H9 (cell line): ENCODE results near the gene SEC16B. TPM values are rescaled to one million over a fixed set of nuclear protein-coding genes. Genes with fewer than 3 reads are reported as not detected.

Experiments
- DNase-seq: peaks from one replicate; pipeline ENCODE4 v3.0.0-alpha.2; 2017
- H2AFZ ChIP-seq: one replicate; pipeline ENCODE4 v1.6.1; 2013; ENCODE audit warnings: mild to moderate bottlenecking, low read length, control low read depth, moderate library complexity
- H2AK5ac ChIP-seq: 2 replicates; pipeline ENCODE4 v1.6.1; 2013; ENCODE audit warnings: low read length, control low read depth, mixed read lengths; ENCODE audit not compliant: insufficient read length
- H2BK120ac ChIP-seq: one replicate; pipeline ENCODE4 v1.6.1; 2013; ENCODE audit warnings: low read depth, mild to moderate bottlenecking, low read length, control low read depth, inconsistent platforms; ENCODE audit not compliant: poor library complexity, severe bottlenecking
- H2BK12ac ChIP-seq: 2 replicates; pipeline ENCODE4 v1.6.1; 2013; ENCODE audit warnings: low read length, control low read depth, mixed read lengths, low read depth; ENCODE audit not compliant: insufficient read length
- H2BK15ac ChIP-seq: 2 replicates; pipeline ENCODE4 v1.6.1; 2013; ENCODE audit warnings: low read depth, low read length, control low read depth
- H2BK20ac ChIP-seq: one replicate; pipeline ENCODE4 v1.6.1; 2013; ENCODE audit warnings: low read depth, mild to moderate bottlenecking, low read length, control low read depth, inconsistent platforms; ENCODE audit not compliant: poor library complexity, severe bottlenecking
- H2BK5ac ChIP-seq: 2 replicates; pipeline ENCODE4 v1.6.1; 2013; ENCODE audit warnings: low read length, control low read depth, mixed read lengths; ENCODE audit not compliant: insufficient read length
- H3K14ac ChIP-seq: 2 replicates; pipeline ENCODE4 v1.6.1; 2013; ENCODE audit warnings: low read length, control low read depth; ENCODE audit not compliant: insufficient read depth
- H3K18ac ChIP-seq: 2 replicates; pipeline ENCODE4 v1.6.1; 2013; ENCODE audit warnings: low read depth, mild to moderate bottlenecking, mixed read lengths, low read length, control low read depth; ENCODE audit not compliant: insufficient read length
- H3K23ac ChIP-seq: 2 replicates; pipeline ENCODE4 v1.6.1; 2013; ENCODE audit warnings: low read length, control low read depth, mixed read lengths, low read depth; ENCODE audit not compliant: insufficient read length
- H3K23me2 ChIP-seq: 2 replicates; pipeline ENCODE4 v1.6.1; 2013; ENCODE audit warnings: low read depth, mild to moderate bottlenecking, mixed read lengths, low read length, control low read depth; ENCODE audit not compliant: insufficient read length, poor library complexity, severe bottlenecking
- H3K27ac ChIP-seq: 2 replicates; pipeline ENCODE4 v1.5.1; 2013; ENCODE audit warnings: low read length, control low read depth, mixed read lengths, low read depth; ENCODE audit not compliant: insufficient read length
- H3K27me3 ChIP-seq: 2 replicates; pipeline ENCODE4 v1.6.1; 2013; ENCODE audit warnings: low read length, control low read depth, inconsistent platforms; ENCODE audit not compliant: insufficient read depth
- H3K4ac ChIP-seq: 2 replicates; pipeline ENCODE4 v1.6.1; 2013; ENCODE audit warnings: low read depth, mild to moderate bottlenecking, control low read depth, inconsistent platforms, low read length, moderate library complexity
- H3K4me1 ChIP-seq: 2 replicates; pipeline ENCODE4 v1.6.1; 2013; ENCODE audit warnings: low read length, control low read depth, inconsistent platforms; ENCODE audit not compliant: insufficient read depth
- H3K4me2 ChIP-seq: 2 replicates; pipeline ENCODE4 v1.6.1; 2013; ENCODE audit warnings: low read length, control low read depth, mixed read lengths; ENCODE audit not compliant: insufficient read length, insufficient read depth
- H3K56ac ChIP-seq: 2 replicates; pipeline ENCODE4 v1.6.1; 2013; ENCODE audit warnings: low read depth, mild to moderate bottlenecking, mixed read lengths, low read length, control low read depth; ENCODE audit not compliant: insufficient read length
- H3K79me1 ChIP-seq: 2 replicates; pipeline ENCODE4 v1.6.1; 2013; ENCODE audit warnings: low read depth, mild to moderate bottlenecking, moderate library complexity, low read length, control low read depth, inconsistent platforms; ENCODE audit not compliant: insufficient read depth, poor library complexity, severe bottlenecking
- H3K79me2 ChIP-seq: 2 replicates; pipeline ENCODE4 v1.6.1; 2013; ENCODE audit warnings: low read length, control low read depth, inconsistent platforms; ENCODE audit not compliant: insufficient read depth
- H3K9ac ChIP-seq: 2 replicates; pipeline ENCODE4 v1.6.1; 2013; ENCODE audit warnings: low read length, control low read depth, mixed read lengths; ENCODE audit not compliant: insufficient read length; ENCODE audit errors: extremely low read depth
- H3K9me3 ChIP-seq: one replicate; pipeline ENCODE4 v1.6.1; 2013; ENCODE audit warnings: low read depth, low read length, inconsistent platforms; ENCODE audit not compliant: control insufficient read depth
- H3T11ph ChIP-seq: one replicate; pipeline ENCODE4 v1.6.1; 2013; ENCODE audit warnings: mild to moderate bottlenecking, low read length, control low read depth, inconsistent platforms
- H4K20me1 ChIP-seq: one replicate; pipeline ENCODE4 v1.6.1; 2013; ENCODE audit not compliant: control insufficient read depth, insufficient read length, insufficient read depth
- H4K5ac ChIP-seq: 2 replicates; pipeline ENCODE4 v1.6.1; 2013; ENCODE audit warnings: low read depth, mild to moderate bottlenecking, mixed read lengths, low read length, control low read depth; ENCODE audit not compliant: insufficient read length
- H4K8ac ChIP-seq: replicated peaks from 2 replicates; pipeline ENCODE4 v1.6.1; 2013; ENCODE audit warnings: low read length, control low read depth, mixed read lengths, low read depth; ENCODE audit not compliant: insufficient read length
- H4K91ac ChIP-seq: 2 replicates; pipeline ENCODE4 v1.6.1; 2013; ENCODE audit warnings: low read depth, mild to moderate bottlenecking, moderate library complexity, mixed read lengths, low read length, control low read depth; ENCODE audit not compliant: insufficient read length
- H3K27ac Mint-ChIP-seq, 3 experiments: 2 replicates in 2 of 3; 3 replicates in 1 of 3; pipeline ENCODE4 v1.8.0; 2020 to 2021; ENCODE audit warnings: mixed read lengths in 3 of 3, mild to moderate bottlenecking in 1 of 3, moderate library complexity in 1 of 3
- H3K27me3 Mint-ChIP-seq: 2 replicates; pipeline ENCODE4 v1.8.0; 2021; ENCODE audit warnings: low read depth, mild to moderate bottlenecking, moderate library complexity, mixed read lengths
- H3K36me3 Mint-ChIP-seq, 3 experiments: 2 replicates in 2 of 3; 3 replicates in 1 of 3; pipeline ENCODE4 v1.8.0; 2020 to 2021; ENCODE audit warnings: low read depth in 3 of 3, mixed read lengths in 3 of 3; ENCODE audit not compliant: insufficient read depth in 1 of 3
- H3K4me1 Mint-ChIP-seq, 2 experiments: 2 replicates each; pipeline ENCODE4 v1.8.0; 2020; ENCODE audit warnings: mixed read lengths in 2 of 2
- H3K4me3 Mint-ChIP-seq, 2 experiments: 2 replicates in 1 of 2; 3 replicates in 1 of 2; pipeline ENCODE4 v1.8.0; 2020 to 2021; ENCODE audit warnings: mild to moderate bottlenecking in 2 of 2, mixed read lengths in 2 of 2, moderate library complexity in 1 of 2
- H3K9me3 Mint-ChIP-seq, 2 experiments: 2 replicates in 1 of 2; 3 replicates in 1 of 2; pipeline ENCODE4 v1.8.0; 2020; ENCODE audit warnings: mild to moderate bottlenecking in 2 of 2, mixed read lengths in 2 of 2, moderate library complexity in 1 of 2
- CTCF ChIP-seq: fragments of 200-600 bp; sonication (generic); conservative IDR thresholded peaks from 3 replicates; pipeline ENCODE4 v1.8.0; 2021; ENCODE audit warnings: antibody characterized with exemption, mild to moderate bottlenecking
- WGBS: extraction: QIAGEN DNeasy Blood & Tissue Kit; methylation state at CpG from one replicate; pipeline ENCODE4 v1.1.7; 2013; ENCODE audit warnings: missing lambda C conversion rate, low lambda C conversion rate, mixed read lengths; ENCODE audit not compliant: insufficient read length; ENCODE audit errors: extremely low coverage; 5-methylcytosine and 5-hydroxymethylcytosine counted together
- total RNA-seq: library from RNA; stranded (reverse); gene quantifications from 2 replicates; pipeline ENCODE4 v1.2.1, GENCODE V29; 2021

The SEC16B gene
- total RNA-seq, 1 experiment from 2014 or later = 0.83 TPM

- Mint-ChIP-seq H3K36me3 (no peaks in the 10 kb centered on the region), H3K4me3 (no peak overlapping the region), H3K4me1 (peaks cover 0 to 2% of the 10 kb centered on the region in 2 experiments; a peak in 3 of 4 replicates), H3K9me3 (no peaks in the 10 kb centered on the region), H3K27me3 (no peaks in the 10 kb centered on the region; the same call in none of the 2 replicates), H3K27ac (no peak overlapping the region)
- Histone ChIP-seq H3K4me2 (no peak overlapping the region), H3K4ac (no peak overlapping the region), H3K9ac (no peak overlapping the region), H2AFZ (no peak overlapping the region), H3K27me3 (no peaks in the 10 kb centered on the region), H2BK15ac (no peak overlapping the region), H3K27ac (no peak overlapping the region), H4K8ac (no peak overlapping the region), H3K18ac (no peak overlapping the region), H2BK120ac (no peak overlapping the region), H2BK5ac (no peak overlapping the region), H2BK20ac (no peak overlapping the region), H3K79me2 (no peaks in the 10 kb centered on the region), H4K5ac (no peak overlapping the region), H4K91ac (no peak overlapping the region), H3K56ac (no peak overlapping the region), H3K9me3 (no peaks in the 10 kb centered on the region), H3K4me1 (no peaks in the 10 kb centered on the region), H3K23ac (no peak overlapping the region), H3T11ph (no peak overlapping the region), H3K23me2 (no peaks in the 10 kb centered on the region), H3K14ac (no peak overlapping the region), H4K20me1 (no peaks in the 10 kb centered on the region), H3K79me1 (no peaks in the 10 kb centered on the region), H2BK12ac (no peak overlapping the region), H2AK5ac (no peak overlapping the region)
- TF ChIP-seq CTCF = no peak
- WGBS = no CpG with 5 or more reads among the region's 3 CpGs
- DNase-seq = no peak
Observed at GRCh38 chr1:177973585-177973984, 3.7 kb upstream of the SEC16B start.
